Left kidney (tissue), 8 donors: ENCODE results near the gene CPNE8. TPM values are rescaled to one million over a fixed set of nuclear protein-coding genes. Genes with fewer than 3 reads are reported as not detected.
A peak's percentile ranks its signal among the peaks of the same experiment; 100 is the strongest.

Experiments
- DNase-seq: peaks from one replicate; pipeline ENCODE4 v3.0.0-alpha.2; 2013
- long read RNA-seq, 8 donors: transcript quantifications; one replicate each; lab custom pipeline, GENCODE V29; 2026
- polyA plus RNA-seq: library from polyadenylated mRNA; unstranded; fragments of 120-200 nt; gene quantifications from one replicate; pipeline ENCODE4 v1.2.1, GENCODE V29; 2013; ENCODE audit not compliant: insufficient read length

CPNE8 gene
- 15.0 TPM for polyA plus RNA-seq
- long read RNA-seq, donor 1, partial matches to known transcripts, result 0 of 3 reads
- long read RNA-seq, donor 1, other reads (novel, unspliced or antisense), result 0 of 3 reads
- long read RNA-seq, donor 2, result 0 reads
- long read RNA-seq, donor 3, partial matches to known transcripts, result 0 of 1 reads
- long read RNA-seq, donor 3, other reads (novel, unspliced or antisense), result 0 of 1 reads
- long read RNA-seq, donor 4, result 0 reads
- long read RNA-seq, donor 5, partial matches to known transcripts, result 0 of 2 reads
- long read RNA-seq, donor 5, other reads (novel, unspliced or antisense), result 0 of 2 reads
- long read RNA-seq, donor 6, result 0 reads
- long read RNA-seq, donor 7, partial matches to known transcripts, result 0 of 1 reads
- long read RNA-seq, donor 7, other reads (novel, unspliced or antisense), result 0 of 1 reads
- long read RNA-seq, donor 8, result 0 reads

DNA sequence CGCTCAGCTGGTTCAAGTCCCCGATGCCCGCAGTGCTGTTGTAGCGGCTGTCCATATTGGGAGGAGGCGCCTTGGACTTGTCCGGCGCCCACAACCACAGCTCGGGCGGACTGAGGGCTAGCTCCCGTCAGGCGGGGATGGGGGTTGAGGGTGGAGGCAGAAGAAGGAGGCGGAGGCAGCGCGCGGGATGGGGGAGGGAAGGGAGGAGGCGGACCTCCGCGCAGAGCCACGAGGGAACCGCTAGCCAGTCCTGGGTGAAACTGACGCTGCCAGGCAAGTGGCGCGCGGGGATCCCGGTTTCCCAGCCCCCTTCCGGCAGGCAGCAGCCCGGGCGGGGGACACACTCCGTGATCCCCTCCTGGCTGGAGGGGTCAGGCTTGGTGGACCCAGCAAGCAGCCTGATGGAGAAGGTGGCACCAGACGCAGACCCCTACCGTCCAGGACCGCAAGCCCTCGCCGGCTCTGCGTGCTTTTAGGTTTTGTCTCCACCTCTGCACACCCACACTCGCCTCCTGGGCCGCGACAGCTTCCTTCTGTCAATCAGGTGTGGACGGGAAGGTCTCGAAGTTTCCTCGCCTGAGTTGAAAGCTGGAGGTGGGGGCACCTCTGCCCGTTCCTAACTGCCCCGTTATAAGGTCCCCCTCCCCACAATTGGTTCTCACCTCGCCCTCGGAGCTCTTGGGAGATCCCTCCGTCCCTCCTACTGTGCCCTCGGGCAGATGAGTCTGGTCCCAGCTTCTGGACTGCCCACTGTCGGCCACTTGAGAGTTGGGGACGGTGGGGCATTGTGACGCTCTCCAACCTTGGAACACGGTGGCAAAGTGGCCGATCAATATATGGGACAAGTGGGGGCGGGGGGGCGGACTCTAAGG, at the start of gene CPNE8:
Gene CPNE8, minus strand, starts transcription at position 112 of the 872 bp plus-strand sequence. Its CDS starts 57 bp downstream, at position 55.
- peak; percentile 24 for DNase-seq

DNA sequence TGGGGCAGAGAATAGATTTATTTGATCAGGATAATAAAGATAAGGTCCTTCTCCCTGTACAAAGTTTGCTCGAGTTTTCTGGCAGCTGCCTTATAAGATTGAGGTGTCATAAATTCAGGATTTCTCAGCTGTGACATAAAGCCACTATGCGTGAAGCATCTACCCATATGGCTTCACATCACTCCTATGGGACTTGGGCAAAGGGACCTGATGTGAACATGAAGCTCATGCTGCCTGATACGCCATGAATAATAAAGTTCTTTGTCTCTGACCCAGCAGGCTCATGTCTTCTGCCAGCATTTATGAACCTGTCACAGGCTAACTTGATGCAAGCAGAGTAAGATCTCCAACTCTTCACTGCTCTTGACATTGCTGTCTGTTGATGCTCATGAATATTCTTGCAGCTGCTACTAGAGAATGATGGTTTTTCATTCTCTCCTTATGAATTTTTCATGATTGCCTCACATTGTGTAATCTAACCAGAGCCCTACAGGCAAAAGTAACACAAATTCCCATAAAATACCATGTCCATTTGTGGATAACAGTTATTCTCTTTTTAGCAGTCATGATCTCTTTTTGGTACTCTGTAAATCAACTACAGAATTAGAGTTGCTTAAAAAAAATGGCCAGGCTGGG, 49.0 kb upstream of the CPNE8 start:
- DNase-seq, result no peak

DNA sequence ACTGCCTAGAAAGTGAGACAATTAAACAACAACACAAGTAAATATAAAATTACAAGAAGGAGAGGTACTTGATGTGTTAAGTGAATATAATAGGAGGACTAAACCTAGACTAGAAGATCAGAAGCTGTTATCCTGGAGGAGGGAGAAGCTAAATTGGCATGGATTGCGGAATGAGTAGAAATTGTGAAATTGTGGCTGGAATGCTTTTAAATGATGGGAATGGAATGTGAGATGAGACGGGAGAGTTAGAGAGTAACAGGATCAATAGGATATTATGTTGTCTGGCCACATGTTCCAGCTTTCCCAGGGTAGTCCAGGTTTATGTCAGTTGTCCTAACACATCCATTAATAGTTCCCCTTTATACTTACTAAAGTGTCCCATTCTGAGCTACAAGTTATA, 44.0 kb upstream of the CPNE8 start:
- no peak for DNase-seq

DNA sequence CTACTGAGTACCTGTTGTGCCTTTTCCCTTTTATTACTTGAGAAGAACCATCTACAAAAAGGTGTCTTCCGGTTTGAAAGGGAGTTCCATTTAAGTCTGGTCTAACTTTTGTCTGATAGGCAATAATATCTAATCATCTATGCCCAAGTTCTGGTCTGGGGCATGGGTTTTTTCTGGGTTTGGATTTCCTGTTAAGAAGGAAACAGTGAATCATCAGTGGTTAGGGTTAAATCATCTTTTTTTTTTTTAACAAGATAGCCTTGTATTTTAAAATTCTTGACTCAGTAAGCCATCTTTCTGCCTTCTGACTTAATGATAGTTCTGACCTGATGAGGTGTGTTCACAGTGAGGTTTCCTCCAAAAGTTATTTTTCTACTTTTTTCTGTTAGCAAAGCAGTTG, 29.3 kb upstream of the CPNE8 start:
- no peak for DNase-seq

DNA sequence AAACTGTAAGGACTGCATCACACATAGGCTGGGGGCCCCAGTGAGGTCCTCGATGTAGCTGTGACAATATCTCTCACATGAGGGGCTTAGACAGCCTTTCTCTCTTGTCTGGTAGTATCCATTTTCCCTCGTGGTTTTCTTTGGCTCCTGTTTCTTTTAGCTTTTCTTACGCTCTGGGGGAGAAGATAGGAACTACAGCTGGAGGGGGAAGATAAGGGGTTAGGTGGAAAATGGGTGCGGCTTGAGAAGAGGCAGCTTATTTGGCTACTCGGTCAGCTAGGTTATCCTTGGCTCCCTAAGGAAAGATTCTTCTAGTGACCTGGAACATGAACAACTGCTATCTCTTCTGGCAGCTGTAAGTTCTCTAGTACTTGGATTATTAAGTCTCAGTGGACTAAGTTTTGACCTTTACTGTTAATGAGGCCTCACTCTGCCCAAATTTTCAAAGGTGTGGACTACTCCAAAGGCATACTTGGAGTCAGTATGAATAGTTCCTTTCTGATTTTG, 28.7 kb upstream of the CPNE8 start:
- DNase-seq, result no peak

DNA sequence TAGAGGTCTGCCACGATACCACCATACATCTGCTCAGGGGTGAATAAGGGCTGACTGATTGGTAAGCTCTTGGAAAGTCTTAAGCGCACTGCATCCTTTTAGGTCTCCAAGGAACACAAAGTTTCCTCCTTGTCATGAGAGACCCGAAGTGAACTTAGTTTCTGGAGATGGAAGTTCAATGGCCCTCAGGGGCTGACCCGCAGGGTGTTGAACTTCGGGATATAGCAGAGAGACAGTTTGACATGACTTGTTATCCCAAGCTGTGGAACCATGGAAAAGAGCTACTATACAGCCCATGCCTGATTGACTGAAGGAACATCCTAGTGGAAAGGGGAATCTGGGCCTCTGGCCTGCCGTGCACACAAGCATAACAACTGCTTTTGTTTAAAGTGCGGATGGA, 26.9 kb upstream of the CPNE8 start:
- DNase-seq, result no peak

DNA sequence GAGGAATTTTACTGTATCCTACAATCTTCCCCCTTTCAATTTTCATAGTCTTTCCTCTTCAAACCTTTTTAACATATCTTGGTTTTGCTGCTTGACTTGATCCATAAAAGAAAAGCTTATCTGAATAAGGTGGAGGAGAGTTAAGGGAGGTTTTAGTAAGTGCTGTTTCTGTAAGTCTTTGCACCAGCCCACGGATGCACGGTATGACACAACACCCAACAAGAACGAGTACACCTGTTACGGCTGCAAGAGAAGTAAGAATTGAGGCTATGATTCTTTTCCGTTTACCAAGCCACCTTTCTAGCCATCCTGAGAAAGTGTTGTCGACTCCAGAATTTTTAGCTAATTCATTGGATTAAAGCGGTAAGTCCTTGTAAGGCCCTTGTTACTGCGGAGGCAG, 26.1 kb upstream of the CPNE8 start:
- DNase-seq, result no peak

DNA sequence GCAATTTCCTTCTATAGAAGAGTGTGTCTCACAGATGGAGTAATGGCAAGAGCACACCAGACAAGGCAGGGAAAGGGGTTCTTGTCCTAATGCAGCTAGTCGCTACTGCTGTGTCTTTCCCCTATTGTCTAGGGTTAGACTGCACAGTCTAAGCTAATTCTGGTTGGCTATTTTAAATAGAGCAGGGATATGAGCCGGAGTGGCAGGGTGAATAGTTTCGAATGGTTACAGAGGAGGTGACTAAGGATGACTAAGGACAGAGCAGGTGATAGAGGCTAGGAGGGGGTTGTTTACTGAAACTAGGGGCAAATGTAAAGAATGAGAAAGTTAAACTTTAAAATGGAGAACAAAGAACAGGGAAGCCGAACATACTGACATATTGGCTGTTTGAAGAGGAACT, 25.6 kb upstream of the CPNE8 start:
- DNase-seq, result no peak

DNA sequence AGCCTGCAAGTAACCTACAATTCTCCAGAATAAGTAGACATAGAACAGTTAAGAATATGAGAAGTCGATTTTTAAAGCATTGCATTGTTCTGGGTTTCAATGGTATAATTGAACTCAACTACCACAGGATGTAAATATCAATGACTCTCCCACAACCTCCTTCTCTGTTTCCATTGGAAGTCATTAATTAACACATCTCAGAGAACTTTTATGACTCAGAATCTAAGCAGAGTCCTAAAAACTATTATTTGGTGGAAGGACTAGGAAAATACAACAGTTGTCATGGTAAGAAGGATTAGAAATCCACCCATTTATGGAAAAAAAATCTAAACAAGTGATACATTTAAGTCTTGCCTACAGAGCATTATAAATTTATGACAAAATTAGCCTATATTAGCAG, 21.1 kb upstream of the CPNE8 start:
- no peak for DNase-seq

DNA sequence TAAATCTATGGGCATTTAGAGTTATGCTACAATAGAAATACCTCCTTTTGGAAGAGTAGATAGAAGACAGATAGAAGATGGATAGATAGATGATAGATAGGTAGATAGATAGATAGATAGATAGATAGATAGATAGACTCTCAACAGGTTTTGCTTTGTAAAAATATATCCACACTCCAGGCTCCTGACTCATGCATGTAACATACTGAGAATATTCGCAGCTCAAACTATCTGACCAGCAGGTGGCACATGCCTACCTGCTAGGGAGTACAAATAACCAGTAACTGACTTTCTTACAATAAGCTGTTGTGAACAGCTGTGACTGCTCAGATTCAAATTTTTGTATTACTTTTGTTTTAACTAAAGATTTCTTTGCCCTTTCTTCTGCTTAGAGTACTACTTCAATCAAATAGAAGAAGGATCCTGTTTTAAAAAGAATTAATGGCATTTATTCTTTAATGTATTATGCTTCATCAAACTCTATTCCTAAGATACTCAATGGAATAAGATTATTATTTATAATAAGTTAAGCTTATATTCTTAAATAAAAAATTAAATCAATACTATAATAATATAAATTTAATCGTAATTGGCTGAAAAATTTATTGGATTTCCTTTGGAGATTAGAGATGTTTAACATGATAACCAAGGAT, 15.8 kb upstream of the CPNE8 start:
- peak; percentile 48 for DNase-seq

DNA sequence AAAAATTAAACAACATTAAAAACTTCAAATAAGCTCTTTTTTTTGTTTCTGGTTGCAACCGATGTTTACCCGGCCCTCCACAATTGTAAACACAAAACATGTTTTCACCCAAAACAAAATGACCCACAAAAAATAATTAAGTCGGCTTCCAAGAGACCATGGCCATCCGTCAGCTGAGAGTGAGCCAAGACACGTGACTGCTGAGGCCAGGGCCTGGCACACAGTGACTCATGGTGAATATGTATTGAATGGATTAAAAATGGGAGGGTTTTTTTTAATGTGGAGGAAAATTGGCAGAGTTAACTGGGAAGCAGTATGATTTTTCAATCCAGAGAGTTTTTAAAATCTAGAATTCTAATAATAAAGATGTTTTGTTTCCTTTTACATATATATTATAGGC, 13.8 kb upstream of the CPNE8 start:
- no peak for DNase-seq

DNA sequence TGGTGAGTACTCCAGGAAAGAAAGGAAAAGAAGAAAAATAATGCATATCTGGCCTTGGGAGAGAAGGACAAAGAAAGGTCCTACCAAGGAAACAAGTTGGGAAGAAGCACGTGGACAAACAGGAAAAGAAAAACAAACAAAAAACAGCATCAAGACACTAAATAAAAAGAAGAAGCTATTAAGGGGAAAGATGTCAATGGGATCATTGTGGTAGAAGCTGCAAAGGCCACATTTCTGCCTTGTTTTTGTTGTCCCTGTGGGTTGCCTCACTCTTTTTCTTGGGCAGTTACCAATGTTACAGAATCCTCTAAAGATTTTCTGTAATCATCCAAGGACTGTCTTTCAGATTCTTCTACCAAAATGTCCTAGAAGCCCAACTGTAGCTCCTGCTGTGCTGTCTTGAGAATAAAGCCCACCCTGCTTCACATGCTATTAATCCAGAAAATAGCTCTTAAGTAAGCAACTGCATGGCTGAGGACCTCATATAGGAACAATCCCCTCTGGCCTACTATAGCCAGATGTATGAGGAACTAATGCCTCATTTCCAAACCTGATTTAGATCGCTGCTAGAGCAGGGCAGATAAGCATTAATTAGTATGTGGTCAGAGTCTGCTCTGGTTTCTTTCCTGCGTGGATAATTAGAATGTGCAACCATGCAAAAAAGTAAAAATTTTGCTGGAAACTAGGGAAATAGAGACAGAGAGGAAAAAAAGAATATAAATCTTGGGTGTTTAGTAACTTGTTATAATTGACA, 10.2 kb upstream of the CPNE8 start:
- no peak for DNase-seq

DNA sequence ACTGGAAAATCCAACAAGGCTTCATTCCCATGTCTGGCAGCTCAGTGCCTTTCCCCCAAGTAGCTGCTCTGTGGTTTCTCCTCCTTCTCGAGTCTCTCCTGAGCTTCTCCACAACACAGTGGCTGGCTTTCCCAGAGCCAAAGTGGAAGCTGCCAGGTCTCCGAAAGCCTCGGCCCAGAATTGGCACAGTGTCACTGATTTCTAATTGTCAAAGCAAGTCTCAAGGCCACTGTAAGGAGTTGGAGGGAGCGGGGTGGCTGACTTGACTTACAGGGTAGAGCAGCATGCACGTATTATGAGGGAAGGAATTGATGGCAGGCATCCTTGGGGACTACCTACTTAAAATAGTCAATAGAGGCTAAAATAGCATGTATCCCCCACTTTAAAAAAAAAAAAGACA, 6.7 kb upstream of the CPNE8 start:
- no peak for DNase-seq

DNA sequence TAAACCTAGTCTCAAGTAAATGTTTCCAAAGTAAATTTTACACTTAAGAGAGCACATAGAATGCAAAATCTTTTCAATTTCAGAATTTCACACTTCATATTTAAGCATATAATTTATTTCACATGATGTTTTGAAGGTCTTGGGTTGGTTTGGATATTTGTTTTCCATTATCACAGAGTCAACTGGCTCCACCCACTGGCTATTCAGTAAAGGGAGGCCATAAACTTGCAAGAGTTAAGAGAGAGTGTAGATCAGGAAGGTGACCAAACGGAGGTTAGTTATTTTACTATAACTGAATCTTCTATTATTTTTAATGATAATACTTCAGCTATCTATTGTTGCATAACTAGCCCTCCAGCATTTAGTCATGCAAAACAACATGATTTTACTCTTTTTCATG, 6.2 kb upstream of the CPNE8 start:
- no peak for DNase-seq

DNA sequence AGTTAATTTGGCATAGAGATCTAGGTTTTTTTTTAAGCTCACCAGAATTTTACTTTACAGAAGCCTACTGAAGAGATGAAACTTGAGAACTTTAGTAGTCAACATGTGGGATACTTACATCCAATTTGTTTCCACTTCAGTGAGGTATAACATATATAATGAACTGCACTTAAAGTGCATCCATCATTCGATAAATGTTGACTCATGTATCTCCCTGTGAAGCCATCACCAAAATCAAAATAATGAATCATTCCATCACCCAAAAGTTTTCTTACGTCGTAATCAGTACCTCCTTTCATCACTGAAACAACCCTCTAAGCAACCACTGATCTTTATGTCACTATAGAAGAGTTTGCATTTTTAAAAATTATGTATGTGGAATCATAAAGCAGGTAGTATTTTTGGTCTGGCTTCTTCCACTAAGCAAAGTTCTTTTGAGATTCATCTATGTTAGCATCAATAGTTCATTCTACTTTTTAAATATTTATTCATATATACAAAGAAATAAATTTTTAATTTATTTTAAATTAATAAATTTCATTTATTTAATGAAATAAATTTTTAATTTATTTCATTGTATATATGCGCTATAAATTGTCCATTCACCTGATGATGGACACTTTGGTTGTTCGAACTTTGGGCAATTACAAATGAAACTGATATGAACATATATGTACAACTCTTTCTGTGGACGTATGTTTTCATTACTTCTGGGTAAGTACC, 2.0 kb upstream of the CPNE8 start:
- DNase-seq, result no peak

DNA sequence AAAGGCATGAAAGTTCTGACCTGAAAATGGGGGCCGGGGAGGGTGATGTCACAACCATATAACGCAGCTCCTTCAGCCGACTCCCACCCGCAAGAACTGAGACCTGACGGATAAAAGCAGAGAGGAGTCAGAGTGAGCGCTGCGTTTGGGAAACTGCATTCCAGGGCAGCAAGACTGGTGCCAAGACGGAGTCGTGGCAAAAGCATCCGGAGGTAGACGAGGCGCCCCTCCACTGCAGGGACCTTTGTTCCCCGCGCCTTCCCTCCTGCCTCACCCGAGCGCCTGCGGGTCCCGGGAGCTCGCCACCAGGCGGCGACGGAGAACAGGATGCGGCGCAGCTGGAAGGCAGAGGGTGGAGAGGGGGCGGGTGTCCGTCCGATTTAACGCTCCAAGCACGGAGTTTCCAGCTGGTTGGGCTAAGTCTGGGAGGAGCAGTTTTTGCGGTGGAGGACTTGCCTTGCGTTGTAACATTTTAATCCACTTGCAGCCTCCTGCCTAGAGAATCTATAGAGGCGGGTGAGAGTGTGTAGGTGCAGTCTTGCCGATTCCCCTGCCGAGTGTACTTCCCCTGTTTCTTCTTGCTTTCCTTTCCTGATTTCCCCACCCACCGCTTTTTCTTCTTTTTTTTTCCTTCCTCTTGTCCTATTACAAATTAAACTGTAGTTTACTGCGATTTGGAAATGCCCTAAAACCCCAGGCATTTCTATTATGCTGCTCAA, 1.2 kb upstream of the CPNE8 start:
- peak; percentile 84 for DNase-seq

DNA sequence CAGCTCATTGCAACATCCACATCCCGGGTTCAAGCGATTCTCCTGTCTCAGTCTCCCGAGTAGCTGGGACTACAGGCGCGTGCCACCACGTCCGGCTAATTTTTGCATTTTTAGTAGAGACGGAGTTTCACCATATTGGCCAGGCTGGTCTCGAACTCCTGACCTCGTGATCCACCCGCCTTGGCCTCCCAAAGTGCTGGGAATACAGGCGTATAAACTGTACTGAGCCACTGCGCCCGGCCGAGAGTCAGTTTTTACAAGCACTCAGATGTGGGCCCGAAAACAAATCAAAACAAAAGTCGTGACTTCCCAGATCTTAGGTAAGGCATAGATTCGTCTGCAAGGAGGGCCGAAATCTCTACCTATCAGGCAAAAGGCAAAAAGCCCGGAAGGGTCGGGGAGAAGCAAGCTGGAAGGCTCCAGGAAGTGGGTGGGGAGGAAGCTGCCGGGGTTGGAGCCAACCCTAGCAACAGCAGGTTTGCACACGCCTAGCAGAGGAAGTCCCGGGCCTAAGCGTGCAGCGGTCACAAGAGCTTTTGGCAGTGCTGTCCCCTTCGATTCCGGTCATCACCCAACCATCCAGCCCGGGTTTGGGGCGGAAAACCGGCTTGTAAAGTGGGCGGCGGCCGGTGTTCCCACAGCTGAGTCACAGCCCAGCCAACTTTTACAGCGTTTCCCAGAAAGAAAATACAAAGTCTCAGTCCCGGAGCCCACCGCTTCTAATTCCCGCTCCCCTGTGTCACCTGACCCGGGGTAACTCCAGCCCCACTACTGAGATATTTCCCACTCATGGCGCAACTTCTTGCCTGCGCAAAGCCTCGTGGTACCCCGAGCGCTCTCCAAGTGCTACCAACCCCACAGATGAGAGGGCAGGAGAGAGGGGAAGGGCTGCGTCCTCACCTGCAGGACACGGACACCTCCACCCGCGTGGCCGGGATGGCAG, 583 bp downstream of the CPNE8 start:
- DNase-seq, result peak; percentile 25

DNA sequence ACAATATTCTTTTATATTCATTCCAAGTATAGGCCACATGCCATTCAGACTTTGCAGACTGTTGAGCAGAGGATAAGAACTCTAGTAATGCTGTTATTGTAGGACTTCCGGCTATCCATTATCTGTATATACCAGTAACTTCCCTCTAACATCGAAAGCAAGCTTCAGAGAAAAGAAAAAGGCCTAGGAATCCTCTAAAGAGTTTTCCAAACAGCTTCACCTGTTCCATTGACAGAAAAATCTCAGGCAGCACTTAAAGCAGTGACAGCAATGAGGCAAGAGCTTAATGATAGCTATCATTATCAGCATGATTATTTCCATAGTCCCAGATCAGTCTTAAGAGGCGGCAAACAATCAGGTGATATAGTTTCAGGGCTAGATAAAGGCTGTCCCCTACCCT, 1.8 kb downstream of the CPNE8 start:
- DNase-seq, result no peak
